B cell (primary cell): Measurements from ENCODE around the gene TMEM43.

Experiments
- EZH2 ChIP-seq: IDR thresholded peaks from 2 replicates; pipeline ENCODE4 v1.6.1; 2012; ENCODE audit warnings: borderline replicate concordance, low read depth, mild to moderate bottlenecking, moderate library complexity, low read length; ENCODE audit not compliant: insufficient read depth, poor library complexity, severe bottlenecking
- TF ChIP-seq, protein P1 (sequence below): fragments of 200-600 bp; IDR thresholded peaks from one replicate; pipeline ENCODE4 v1.8.0; 2022; ENCODE audit warnings: antibody characterized with exemption, mild to moderate bottlenecking

DNA sequence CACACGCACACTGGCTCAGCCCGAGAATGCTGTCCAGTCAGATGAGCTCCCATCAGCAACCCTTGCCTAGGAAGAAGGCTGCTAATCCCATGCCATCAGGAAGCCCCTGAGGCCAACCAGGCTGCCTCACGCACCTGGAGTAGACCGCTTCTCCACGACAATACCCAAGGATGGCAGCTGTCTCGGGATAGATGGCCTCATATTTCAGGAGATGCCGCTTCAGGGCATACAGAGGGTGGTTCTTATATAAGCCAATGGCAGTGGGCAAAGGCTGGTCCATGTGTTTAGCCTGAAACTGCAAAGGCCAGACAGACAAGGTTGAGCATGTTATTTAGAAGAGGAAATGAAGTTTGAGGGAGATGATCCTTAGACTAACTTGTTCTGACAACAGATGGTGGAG, 31.3 kb downstream of the TMEM43 start:
- TF ChIP-seq, protein P1, sequence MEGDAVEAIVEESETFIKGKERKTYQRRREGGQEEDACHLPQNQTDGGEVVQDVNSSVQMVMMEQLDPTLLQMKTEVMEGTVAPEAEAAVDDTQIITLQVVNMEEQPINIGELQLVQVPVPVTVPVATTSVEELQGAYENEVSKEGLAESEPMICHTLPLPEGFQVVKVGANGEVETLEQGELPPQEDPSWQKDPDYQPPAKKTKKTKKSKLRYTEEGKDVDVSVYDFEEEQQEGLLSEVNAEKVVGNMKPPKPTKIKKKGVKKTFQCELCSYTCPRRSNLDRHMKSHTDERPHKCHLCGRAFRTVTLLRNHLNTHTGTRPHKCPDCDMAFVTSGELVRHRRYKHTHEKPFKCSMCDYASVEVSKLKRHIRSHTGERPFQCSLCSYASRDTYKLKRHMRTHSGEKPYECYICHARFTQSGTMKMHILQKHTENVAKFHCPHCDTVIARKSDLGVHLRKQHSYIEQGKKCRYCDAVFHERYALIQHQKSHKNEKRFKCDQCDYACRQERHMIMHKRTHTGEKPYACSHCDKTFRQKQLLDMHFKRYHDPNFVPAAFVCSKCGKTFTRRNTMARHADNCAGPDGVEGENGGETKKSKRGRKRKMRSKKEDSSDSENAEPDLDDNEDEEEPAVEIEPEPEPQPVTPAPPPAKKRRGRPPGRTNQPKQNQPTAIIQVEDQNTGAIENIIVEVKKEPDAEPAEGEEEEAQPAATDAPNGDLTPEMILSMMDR = no peak
- no peak for TF ChIP-seq EZH2
